OCI-LY3 (cell line): ENCODE results near the gene AKAP17A.

ENCODE experiments used
- EZH2phosphoT487 ChIP-seq: fragments of 200-600 bp; shearing (Covaris generic); IDR thresholded peaks from 2 replicates; pipeline ENCODE4 v1.6.1; 2018; ENCODE audit warnings: antibody characterized with exemption, mixed run types, low read depth
- TF ChIP-seq, protein P1 (sequence below): fragments of 200-600, 300-600 bp; sonication (generic); IDR thresholded peaks from 2 replicates; pipeline ENCODE4 v1.5.1; 2014; ENCODE audit warnings: antibody characterized with exemption, low read length, low read depth

GRCh38 chrX:1551959-1552546 lies 39.4 kb upstream of the AKAP17A start:
- TF ChIP-seq, protein P1, sequence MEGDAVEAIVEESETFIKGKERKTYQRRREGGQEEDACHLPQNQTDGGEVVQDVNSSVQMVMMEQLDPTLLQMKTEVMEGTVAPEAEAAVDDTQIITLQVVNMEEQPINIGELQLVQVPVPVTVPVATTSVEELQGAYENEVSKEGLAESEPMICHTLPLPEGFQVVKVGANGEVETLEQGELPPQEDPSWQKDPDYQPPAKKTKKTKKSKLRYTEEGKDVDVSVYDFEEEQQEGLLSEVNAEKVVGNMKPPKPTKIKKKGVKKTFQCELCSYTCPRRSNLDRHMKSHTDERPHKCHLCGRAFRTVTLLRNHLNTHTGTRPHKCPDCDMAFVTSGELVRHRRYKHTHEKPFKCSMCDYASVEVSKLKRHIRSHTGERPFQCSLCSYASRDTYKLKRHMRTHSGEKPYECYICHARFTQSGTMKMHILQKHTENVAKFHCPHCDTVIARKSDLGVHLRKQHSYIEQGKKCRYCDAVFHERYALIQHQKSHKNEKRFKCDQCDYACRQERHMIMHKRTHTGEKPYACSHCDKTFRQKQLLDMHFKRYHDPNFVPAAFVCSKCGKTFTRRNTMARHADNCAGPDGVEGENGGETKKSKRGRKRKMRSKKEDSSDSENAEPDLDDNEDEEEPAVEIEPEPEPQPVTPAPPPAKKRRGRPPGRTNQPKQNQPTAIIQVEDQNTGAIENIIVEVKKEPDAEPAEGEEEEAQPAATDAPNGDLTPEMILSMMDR: no peak
- TF ChIP-seq EZH2phosphoT487: no peak
